Endothelial cell (in vitro differentiated cells): ENCODE measurements around the gene PTPRN2. TPM values are rescaled to one million over a fixed set of nuclear protein-coding genes. Genes with fewer than 3 reads are reported as not detected.
"Not testable (repeated sequence)": the region's sequence is repeated elsewhere in the genome, so short reads cannot be mapped to it uniquely, and the experiment has no call there.

Experiments
- DNase-seq: peaks from one replicate; pipeline ENCODE4 v3.0.0; 2021; ENCODE audit warnings: low spot score
- H3K27ac Mint-ChIP-seq: one replicate; pipeline ENCODE4 v1.8.0; 2021; ENCODE audit warnings: mixed read lengths, inconsistent platforms; ENCODE audit not compliant: unreplicated experiment
- H3K27me3 Mint-ChIP-seq: one replicate; pipeline ENCODE4 v1.8.0; 2021; ENCODE audit warnings: mild to moderate bottlenecking, moderate library complexity, mixed read lengths, inconsistent platforms; ENCODE audit not compliant: unreplicated experiment
- H3K36me3 Mint-ChIP-seq: one replicate; pipeline ENCODE4 v1.8.0; 2021; ENCODE audit warnings: mild to moderate bottlenecking, low read depth, mixed read lengths, inconsistent platforms; ENCODE audit not compliant: unreplicated experiment
- H3K4me1 Mint-ChIP-seq: one replicate; pipeline ENCODE4 v1.8.0; 2021; ENCODE audit warnings: mild to moderate bottlenecking, mixed read lengths, inconsistent platforms; ENCODE audit not compliant: unreplicated experiment
- H3K4me3 Mint-ChIP-seq: one replicate; pipeline ENCODE4 v1.8.0; 2021; ENCODE audit warnings: mild to moderate bottlenecking, mixed read lengths, inconsistent platforms; ENCODE audit not compliant: unreplicated experiment
- H3K9me3 Mint-ChIP-seq: one replicate; pipeline ENCODE4 v1.8.0; 2021; ENCODE audit warnings: mixed read lengths, inconsistent platforms; ENCODE audit not compliant: unreplicated experiment
- total RNA-seq: library from RNA; stranded (reverse); fragmentation: NEBNext Ultra II Directional; extraction: Animal tissue kit (Norgen Biotek cat#: 25700); gene quantifications from one replicate; pipeline ENCODE4 v1.2.1, GENCODE V29; 2021; ENCODE audit not compliant: unreplicated experiment
- TF ChIP-seq, protein P1 (sequence below): fragments of 200-600 bp; sonication (generic); IDR thresholded peaks from one replicate; pipeline ENCODE4 v1.5.0; 2021; ENCODE audit warnings: antibody characterized with exemption; ENCODE audit not compliant: unreplicated experiment

The PTPRN2 gene
- total RNA-seq, 1 donor from 2014 or later: 0.18 TPM

DNA sequence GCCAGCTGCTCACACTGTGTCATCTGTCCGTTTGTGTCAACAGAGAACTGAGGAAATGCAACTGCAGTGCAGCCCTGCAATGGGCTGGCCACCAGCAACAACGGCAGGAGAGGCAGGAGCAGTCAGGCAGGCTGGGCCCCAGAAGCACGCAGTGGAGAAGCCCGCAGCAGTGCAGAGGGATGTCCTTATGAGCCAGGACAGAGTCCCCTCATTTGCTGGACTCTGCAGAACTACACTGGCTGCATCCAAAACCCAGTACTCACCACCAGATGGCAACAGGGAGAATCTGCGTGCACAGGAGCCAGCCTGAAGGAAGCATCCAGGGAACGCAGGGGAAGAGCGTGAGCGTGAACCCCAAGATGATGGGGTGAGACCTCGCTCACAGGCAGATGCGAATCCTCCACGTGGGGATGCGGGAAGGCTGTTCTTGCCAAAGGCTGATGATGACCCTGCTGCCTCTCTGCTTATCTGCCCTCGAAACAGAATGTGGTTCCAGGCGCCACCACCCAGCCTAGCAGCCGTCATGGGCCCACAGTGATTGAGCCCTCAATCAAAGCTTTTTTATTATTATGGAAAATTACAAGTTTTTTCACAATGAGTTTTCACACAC lies 232.1 kb downstream of the PTPRN2 start:
- Mint-ChIP-seq H3K36me3 (peaks cover 26% of the 10 kb centered on the region), H3K4me3 (no peak overlapping the region), H3K9me3 (peaks cover 52% of the 10 kb centered on the region), H3K4me1 (no peaks in the 10 kb centered on the region), H3K27ac (no peak overlapping the region), H3K27me3 (peaks cover 15% of the 10 kb centered on the region)
- TF ChIP-seq, protein P1, sequence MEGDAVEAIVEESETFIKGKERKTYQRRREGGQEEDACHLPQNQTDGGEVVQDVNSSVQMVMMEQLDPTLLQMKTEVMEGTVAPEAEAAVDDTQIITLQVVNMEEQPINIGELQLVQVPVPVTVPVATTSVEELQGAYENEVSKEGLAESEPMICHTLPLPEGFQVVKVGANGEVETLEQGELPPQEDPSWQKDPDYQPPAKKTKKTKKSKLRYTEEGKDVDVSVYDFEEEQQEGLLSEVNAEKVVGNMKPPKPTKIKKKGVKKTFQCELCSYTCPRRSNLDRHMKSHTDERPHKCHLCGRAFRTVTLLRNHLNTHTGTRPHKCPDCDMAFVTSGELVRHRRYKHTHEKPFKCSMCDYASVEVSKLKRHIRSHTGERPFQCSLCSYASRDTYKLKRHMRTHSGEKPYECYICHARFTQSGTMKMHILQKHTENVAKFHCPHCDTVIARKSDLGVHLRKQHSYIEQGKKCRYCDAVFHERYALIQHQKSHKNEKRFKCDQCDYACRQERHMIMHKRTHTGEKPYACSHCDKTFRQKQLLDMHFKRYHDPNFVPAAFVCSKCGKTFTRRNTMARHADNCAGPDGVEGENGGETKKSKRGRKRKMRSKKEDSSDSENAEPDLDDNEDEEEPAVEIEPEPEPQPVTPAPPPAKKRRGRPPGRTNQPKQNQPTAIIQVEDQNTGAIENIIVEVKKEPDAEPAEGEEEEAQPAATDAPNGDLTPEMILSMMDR: no peak
- no peak for DNase-seq

DNA sequence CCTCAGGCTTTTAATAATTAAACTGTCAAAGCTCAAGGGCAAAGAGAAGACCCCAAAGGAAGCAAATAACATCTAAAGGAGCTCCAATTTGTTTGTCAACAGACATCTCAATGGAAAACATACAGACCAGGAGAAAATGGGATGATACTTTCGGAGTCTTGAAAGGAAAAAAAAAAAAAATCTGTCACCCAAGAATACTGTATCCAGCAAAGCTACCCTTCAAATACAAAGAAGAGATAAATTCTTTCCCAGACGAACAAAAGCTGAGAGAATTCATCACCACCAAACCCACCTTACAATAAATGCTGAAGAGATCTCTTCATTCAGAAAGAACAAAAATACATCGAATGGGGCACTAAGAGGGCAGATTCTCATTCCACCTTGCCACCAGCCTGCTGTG lies 232.8 kb downstream of the PTPRN2 start:
- DNase-seq: no peak
- H3K9me3 Mint-ChIP-seq: peaks cover 57% of the 10 kb centered on the region
- TF ChIP-seq, protein P1: no peak
- peaks cover 31% of the 10 kb centered on the region for H3K36me3 Mint-ChIP-seq
- no peak overlapping the region for H3K27ac Mint-ChIP-seq
- no peaks in the 10 kb centered on the region for H3K4me1 Mint-ChIP-seq
- peaks cover 18% of the 10 kb centered on the region for H3K27me3 Mint-ChIP-seq
- no peak overlapping the region for H3K4me3 Mint-ChIP-seq

DNA sequence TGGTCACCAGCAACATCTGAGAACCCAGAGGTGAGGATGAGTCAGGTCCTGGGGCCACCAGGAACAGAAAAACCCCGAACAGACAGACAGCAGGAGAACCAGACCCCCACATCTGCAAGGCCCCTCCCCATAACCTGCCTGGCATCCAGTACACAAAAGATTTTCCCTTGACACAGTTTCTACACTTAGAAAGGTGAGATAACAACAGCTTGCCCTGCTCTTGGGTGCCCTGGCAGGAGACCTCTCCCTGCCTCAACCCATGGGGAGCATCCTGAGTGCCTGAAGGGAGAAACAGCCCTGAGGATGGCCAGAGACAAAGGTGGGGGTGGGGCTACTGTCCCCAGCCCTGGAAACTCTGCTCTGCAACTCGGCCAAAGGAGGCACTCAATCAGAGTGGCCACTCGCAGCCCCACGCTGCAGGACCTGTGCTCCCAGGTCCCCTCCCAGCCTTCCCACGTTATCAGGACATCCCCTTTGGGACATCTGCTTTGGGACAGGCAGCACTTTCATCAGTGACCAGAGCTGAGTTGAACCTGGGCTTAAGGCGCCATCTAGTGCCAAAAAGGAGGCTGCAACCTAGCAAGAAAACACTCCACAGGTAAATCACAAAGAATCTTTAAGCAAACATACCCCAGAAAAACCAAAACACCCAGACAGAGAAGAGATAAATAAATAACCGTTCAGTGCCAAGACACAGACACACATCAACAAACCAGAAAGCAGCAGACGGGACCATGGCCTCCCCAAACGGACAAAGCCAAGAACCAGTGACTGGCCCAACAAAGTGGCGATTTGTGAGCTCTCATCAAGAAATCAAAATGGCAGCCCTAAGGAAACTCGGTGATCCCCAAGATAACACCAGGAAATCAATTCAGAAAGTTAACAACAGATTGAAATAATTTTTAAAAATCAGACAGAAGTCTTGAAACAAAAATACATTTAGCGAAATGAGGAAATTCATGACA lies 233.7 kb downstream of the PTPRN2 start:
- Mint-ChIP-seq H3K4me3 (peak overlapping the region; percentile 3), H3K4me1 (no peaks in the 10 kb centered on the region), H3K36me3 (peaks cover 29% of the 10 kb centered on the region), H3K27me3 (peaks cover 18% of the 10 kb centered on the region), H3K9me3 (peaks cover 55% of the 10 kb centered on the region), H3K27ac (no peak overlapping the region)
- TF ChIP-seq, protein P1: no peak
- no peak for DNase-seq

DNA sequence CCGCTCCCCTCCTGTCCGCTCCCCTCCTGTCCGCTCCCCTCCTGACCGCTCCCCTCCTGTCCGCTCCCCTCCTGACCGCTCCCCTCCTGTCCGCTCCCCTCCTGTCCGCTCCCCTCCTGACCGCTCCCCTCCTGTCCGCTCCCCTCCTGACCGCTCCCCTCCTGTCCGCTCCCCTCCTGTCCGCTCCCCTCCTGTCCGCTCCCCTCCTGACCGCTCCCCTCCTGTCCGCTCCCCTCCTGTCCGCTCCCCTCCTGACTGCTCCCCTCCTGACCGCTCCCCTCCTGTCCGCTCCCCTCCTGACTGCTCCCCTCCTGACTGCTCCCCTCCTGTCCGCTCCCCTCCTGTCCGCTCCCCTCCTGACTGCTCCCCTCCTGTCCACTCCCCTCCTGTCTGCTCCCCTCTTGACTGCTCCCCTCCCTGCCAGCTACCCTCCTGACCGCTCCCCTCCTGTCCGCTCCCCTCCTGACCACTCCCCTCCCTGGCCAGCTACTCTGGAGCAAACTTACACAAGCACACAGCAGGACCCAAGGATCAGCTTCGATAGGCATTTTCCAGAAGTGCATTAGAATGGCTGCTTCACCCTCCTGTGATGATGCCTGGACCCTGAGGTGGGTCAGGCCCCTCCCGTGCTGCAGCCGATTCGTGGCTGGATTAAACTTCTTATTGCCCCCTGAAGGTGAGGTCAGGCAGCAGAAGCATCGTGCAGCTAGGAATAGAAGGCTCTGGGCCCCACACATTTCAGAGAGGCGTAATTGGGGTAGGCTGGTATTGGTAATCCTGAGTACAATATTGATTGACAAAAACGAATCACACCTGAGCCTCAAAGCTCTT lies 235.5 kb downstream of the PTPRN2 start:
- not testable (repeated sequence) for DNase-seq, H3K27ac Mint-ChIP-seq, H3K4me3 Mint-ChIP-seq, H3K4me1 Mint-ChIP-seq
- Mint-ChIP-seq H3K9me3 (peaks cover 60% of the 10 kb centered on the region), H3K36me3 (peaks cover 31% of the 10 kb centered on the region), H3K27me3 (peaks cover 18% of the 10 kb centered on the region)

DNA sequence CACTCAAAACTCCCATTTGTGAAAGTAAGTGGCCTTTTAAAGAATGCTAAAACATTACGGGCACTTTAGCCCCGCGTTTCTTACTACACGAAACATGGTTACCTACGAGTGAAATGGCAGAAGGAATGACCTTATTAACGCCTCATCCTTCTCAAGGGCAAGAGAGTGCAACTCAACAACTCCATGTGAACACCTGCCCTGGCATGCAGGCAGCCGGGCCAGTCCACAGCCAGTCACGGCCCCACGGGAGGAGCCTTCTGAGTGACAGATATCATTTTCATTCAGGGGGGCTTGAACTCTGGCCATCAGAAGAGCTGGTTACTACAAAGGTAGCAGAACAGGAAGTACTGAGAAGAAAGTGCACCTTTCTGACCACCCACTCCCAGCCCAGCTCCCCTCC lies 236.1 kb downstream of the PTPRN2 start:
- Mint-ChIP-seq H3K27me3 (peaks cover 18% of the 10 kb centered on the region), H3K4me3 (no peak overlapping the region), H3K36me3 (peaks cover 25% of the 10 kb centered on the region), H3K4me1 (no peaks in the 10 kb centered on the region), H3K9me3 (peaks cover 58% of the 10 kb centered on the region), H3K27ac (no peak overlapping the region)
- TF ChIP-seq, protein P1: no peak
- DNase-seq: no peak
